ENCODE data around the gene TUBGCP3.

DNA sequence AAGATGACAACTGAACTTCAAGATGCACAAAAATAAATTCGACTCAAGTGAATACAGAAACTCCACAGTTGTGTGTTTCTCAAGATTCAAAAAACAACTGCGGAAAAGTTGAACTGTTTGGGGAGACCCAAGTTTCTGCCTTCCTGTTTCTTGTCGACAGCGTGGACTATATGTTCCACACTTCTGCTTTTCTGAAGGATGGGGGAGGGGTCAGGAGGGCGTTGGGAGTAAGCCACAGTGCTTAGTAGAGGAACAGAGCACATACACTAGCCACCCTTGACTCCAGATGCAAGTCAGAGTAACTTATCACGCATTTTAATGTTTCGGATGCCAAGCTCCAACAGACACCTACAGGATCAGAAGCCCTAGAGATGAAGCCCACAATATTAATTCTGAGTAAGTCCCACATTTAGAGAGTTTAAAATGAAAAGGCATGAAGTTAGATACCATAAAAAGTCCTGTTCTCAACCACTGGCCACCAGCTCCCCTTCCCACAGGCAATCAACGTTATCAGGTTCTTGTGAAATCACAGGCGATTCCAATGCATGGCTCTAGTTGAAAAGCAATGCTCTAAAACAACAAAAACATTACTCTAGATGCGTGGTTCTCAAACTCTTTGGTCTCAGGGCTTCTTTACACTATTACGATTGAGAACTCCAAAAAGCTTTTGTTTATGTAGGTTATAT lies 4.2 kb downstream of the TUBGCP3 start:
- TF ChIP-seq, protein P1, sequence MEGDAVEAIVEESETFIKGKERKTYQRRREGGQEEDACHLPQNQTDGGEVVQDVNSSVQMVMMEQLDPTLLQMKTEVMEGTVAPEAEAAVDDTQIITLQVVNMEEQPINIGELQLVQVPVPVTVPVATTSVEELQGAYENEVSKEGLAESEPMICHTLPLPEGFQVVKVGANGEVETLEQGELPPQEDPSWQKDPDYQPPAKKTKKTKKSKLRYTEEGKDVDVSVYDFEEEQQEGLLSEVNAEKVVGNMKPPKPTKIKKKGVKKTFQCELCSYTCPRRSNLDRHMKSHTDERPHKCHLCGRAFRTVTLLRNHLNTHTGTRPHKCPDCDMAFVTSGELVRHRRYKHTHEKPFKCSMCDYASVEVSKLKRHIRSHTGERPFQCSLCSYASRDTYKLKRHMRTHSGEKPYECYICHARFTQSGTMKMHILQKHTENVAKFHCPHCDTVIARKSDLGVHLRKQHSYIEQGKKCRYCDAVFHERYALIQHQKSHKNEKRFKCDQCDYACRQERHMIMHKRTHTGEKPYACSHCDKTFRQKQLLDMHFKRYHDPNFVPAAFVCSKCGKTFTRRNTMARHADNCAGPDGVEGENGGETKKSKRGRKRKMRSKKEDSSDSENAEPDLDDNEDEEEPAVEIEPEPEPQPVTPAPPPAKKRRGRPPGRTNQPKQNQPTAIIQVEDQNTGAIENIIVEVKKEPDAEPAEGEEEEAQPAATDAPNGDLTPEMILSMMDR (IDR thresholded peaks at IDR 0.05) = no peak
- no peak for TF ChIP-seq POLR2A (IDR thresholded peaks at IDR 0.05)
